AG09309 (cell line): ENCODE data around the gene ANO6.

ENCODE experiments used
- DNase-seq: peaks from one replicate; pipeline ENCODE4 v3.0.0-alpha.2; 2010; ENCODE audit warnings: low read depth
- H3K4me3 ChIP-seq: 2 replicates; pipeline ENCODE4 v1.5.1; 2011; ENCODE audit warnings: mild to moderate bottlenecking, low read depth, low read length, moderate library complexity; ENCODE audit not compliant: control insufficient read depth
- TF ChIP-seq, protein P1 (sequence below): IDR thresholded peaks from 2 replicates; pipeline ENCODE4 v1.5.1; 2011; ENCODE audit warnings: mild to moderate bottlenecking, low read depth, low read length, inconsistent platforms; ENCODE audit not compliant: insufficient read depth, control insufficient read depth; ENCODE audit errors: missing control alignments

The ANO6 gene

DNA sequence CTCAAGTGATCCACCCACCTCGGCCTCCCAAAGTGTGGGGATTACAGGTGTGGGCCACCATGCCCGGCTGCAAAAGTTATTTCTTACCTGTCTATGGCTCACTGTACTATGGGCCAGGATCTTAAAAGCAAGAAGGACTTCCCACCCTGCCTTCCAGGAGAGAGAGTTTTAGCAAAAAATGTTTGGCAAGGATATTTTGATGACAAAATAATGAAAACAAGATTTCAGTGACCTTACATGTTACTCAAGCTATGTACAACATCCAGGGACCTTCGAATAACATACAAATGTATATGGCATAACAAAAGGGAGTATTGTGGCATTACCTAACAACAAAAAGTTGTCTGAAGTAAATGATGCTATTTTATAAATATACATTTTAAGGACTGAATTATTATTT is 55.1 kb downstream of the ANO6 start:
- no peak for DNase-seq
- TF ChIP-seq, protein P1, sequence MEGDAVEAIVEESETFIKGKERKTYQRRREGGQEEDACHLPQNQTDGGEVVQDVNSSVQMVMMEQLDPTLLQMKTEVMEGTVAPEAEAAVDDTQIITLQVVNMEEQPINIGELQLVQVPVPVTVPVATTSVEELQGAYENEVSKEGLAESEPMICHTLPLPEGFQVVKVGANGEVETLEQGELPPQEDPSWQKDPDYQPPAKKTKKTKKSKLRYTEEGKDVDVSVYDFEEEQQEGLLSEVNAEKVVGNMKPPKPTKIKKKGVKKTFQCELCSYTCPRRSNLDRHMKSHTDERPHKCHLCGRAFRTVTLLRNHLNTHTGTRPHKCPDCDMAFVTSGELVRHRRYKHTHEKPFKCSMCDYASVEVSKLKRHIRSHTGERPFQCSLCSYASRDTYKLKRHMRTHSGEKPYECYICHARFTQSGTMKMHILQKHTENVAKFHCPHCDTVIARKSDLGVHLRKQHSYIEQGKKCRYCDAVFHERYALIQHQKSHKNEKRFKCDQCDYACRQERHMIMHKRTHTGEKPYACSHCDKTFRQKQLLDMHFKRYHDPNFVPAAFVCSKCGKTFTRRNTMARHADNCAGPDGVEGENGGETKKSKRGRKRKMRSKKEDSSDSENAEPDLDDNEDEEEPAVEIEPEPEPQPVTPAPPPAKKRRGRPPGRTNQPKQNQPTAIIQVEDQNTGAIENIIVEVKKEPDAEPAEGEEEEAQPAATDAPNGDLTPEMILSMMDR: no peak
- no peak overlapping the region for H3K4me3 ChIP-seq

- H3K4me3 ChIP-seq: no peak overlapping the region
- TF ChIP-seq, protein P1: peak; percentile 7
- peak; percentile 90 for DNase-seq
Observed at GRCh38 chr12:45273717-45274271, 57.9 kb downstream of the ANO6 start.

DNA sequence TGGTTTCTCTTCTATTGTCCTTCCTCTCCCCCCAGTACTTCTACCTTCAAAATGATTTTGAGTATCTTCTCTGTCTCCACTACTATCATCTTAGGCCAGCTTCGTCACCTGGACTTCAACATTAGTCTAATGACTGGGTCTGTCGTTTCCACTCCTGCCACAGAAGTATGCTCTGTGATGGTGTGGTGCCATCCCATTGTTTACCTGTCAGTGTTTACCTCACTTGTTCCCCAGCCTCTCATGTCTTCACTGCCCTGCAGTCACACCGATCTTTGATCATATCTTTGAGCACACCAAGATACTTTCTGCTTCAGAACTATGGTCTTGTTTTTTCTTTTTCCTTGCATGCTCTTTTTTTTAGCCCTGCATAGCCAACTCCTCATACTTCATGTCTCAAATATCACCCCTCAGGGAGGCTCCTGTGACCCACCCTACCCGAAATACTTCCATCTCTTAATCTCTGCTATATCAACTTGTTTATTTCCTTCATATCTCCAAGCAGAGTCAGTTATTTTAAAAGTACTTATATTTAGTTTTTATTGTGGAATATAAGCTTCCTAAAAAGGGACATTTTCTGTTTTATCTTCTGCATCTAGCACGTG is 60.4 kb downstream of the ANO6 start:
- DNase-seq: no peak
- TF ChIP-seq, protein P1: no peak
- H3K4me3 ChIP-seq: no peak overlapping the region

GRCh38 chr12:45278447-45278846 is 62.6 kb downstream of the ANO6 start:
- DNase-seq: no peak
- H3K4me3 ChIP-seq: no peak overlapping the region
- TF ChIP-seq, protein P1: no peak

DNA sequence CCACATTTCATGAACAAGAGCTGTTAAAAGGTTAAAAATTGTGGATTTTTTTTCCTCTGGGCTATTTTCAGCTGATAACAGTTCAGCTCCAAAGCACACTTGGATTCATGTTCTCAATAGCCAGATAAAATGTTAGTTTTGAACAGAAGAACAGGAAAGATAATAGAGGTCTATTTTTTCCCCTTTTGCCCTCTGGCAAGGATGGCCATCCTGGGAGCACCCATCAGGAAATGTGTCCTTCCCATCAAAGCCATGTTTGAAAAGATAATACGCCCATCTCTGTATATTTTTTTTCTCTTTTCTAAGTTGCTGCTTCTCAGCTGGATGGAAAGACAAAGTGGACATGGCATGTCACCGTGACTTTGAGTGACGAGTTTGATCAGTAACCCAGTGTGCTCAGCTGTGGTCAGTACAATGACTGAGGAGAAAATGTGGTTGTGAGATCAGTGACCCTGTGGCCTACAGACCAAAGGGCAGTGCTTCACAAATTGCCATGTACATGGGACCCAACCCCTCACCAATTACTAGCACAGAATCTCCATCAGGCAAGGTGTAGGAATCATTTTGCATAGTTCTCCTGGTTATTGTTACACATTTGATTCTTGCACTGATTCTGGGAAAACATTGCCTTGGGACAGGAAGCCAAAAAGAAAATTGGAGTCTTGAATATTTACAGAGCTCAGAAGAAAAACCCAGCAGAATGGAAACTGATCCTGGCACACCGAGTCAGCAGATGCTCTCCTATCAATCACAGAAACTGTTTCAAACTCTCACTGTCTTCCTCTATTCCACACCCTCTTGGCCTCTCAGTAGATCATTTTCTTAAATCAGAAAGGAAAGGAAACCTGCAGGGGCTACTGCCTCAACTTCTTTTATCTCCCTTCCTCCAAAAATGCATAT is 64.3 kb downstream of the ANO6 start:
- TF ChIP-seq, protein P1: no peak
- no peak for DNase-seq
- no peak overlapping the region for H3K4me3 ChIP-seq

GRCh38 chr12:45281994-45282393 is 66.1 kb downstream of the ANO6 start:
- no peak for DNase-seq
- TF ChIP-seq, protein P1: no peak
- no peak overlapping the region for H3K4me3 ChIP-seq
